CD4-positive, alpha-beta T cell (primary cell): Measurements from ENCODE around the gene CPLANE2. TPM values are rescaled to one million over a fixed set of nuclear protein-coding genes. Genes with fewer than 3 reads are reported as not detected.

Experiments
- ATAC-seq: fragments of 200-7000 bp; cut with Tn5 transposase; one replicate; pipeline ENCODE4 v1.10.0; 2022; ENCODE audit warnings: mild to moderate bottlenecking; ENCODE audit not compliant: poor library complexity
- CTCF ChIA-PET: fragments of 350-600 bp; sonication (Branson Sonifier 250); formaldehyde crosslinking; loops from one replicate; lab custom pipeline; 2021; ENCODE audit warnings: antibody characterized with exemption, inconsistent platforms; lab: Charles Lee
- POLR2A ChIA-PET: fragments of 350-600 bp; sonication (Branson Sonifier 250); formaldehyde crosslinking; loops from one replicate; lab custom pipeline; 2021; ENCODE audit warnings: antibody characterized with exemption, inconsistent platforms; lab: Charles Lee
- DNase-seq, 14 experiments: peaks; one replicate each; pipeline ENCODE4 v3.0.0-alpha.2; 2013 to 2020; ENCODE audit warnings: mixed read lengths in 2 of 14
- H3K27ac ChIP-seq, 2 donors: one replicate each; pipeline versions ENCODE4 v1.5.1 to v1.7.0; 2013; ENCODE audit warnings: low read length in 2 of 2, low read depth in 1 of 2, mild to moderate bottlenecking in 1 of 2
- H3K27me3 ChIP-seq, 2 experiments: 1 replicate in 1 of 2; 2 replicates in 1 of 2; pipeline versions ENCODE4 v1.6.1 to v1.7.0; 2013; ENCODE audit warnings: low read length in 2 of 2, control low read depth in 1 of 2, mild to moderate bottlenecking in 1 of 2, moderate library complexity in 1 of 2; ENCODE audit not compliant: insufficient read depth in 2 of 2, control insufficient read depth in 1 of 2
- H3K36me3 ChIP-seq: one replicate; pipeline ENCODE4 v1.6.1; 2013; ENCODE audit warnings: low read length, control low read depth; ENCODE audit not compliant: insufficient read depth
- H3K4me1 ChIP-seq: one replicate; pipeline ENCODE4 v1.6.1; 2013; ENCODE audit warnings: low read length, control low read depth; ENCODE audit not compliant: insufficient read depth
- H3K4me3 ChIP-seq: one replicate; pipeline ENCODE4 v1.5.1; 2013; ENCODE audit warnings: mild to moderate bottlenecking, low read length, moderate library complexity
- H3K9me3 ChIP-seq, 2 experiments: 1 replicate in 1 of 2; 2 replicates in 1 of 2; pipeline versions ENCODE4 v1.6.1 to v1.7.0; 2013; ENCODE audit warnings: low read length in 2 of 2, mild to moderate bottlenecking in 2 of 2, control low read depth in 1 of 2, moderate library complexity in 1 of 2; ENCODE audit not compliant: control insufficient read depth in 1 of 2, insufficient read depth in 1 of 2
- H3K27ac Mint-ChIP-seq: one replicate; pipeline ENCODE4 v1.8.0; 2020; ENCODE audit warnings: mixed read lengths
- H3K27me3 Mint-ChIP-seq: one replicate; pipeline ENCODE4 v1.8.0; 2021; ENCODE audit warnings: mixed read lengths
- H3K36me3 Mint-ChIP-seq: one replicate; pipeline ENCODE4 v1.8.0; 2021; ENCODE audit warnings: low read depth, mixed read lengths
- H3K4me1 Mint-ChIP-seq: one replicate; pipeline ENCODE4 v1.8.0; 2021; ENCODE audit warnings: low read depth, mixed read lengths
- H3K4me3 Mint-ChIP-seq: one replicate; pipeline ENCODE4 v1.8.0; 2020; ENCODE audit warnings: mild to moderate bottlenecking, mixed read lengths
- H3K9me3 Mint-ChIP-seq: one replicate; pipeline ENCODE4 v1.8.0; 2020; ENCODE audit warnings: mixed read lengths
- intact Hi-C, 2 experiments: fragments of 100-400 bp; cut with DNase I in 1 of 2; cut with micrococcal nuclease in 1 of 2; formaldehyde crosslinking; loops; one replicate each; pipeline versions ENCODE4 v1.15.1 to v1.9.0; 2023 to 2025; cut with DNase I, micrococcal nuclease
- total RNA-seq, 174 experiments: library from RNA in 2 of 174; stranded (reverse) in 2 of 174; gene quantifications; one replicate each; pipeline ENCODE4 v1.2.3 and lab custom pipeline; 2021 to 2026
- TF ChIP-seq, protein P1 (sequence below): fragments of 200-600 bp; IDR thresholded peaks from one replicate; pipeline ENCODE4 v1.8.0; 2022; ENCODE audit warnings: antibody characterized with exemption, mild to moderate bottlenecking

The CPLANE2 gene
- total RNA-seq, 2 experiments from 2014 or later, result 5.3 to 8.4 TPM

DNA sequence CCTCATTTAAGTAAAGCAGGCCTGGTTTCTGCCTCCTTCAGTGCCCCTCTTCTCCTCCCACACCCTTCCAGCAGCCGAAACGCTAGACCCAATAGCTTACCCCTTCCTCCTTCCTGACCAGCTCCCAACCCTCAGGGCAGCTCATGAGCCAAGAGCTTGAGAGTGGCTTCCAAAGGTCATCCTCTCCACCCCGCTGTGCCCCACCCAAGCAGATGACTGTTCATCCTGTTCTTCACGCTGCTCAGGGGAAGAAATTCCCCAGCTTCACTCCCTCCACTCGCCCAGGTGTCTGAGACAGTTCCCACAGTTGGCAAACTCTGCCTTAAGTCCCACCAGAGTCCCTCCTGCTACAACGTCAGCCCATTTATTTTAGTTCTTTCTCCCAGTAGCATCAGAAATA is 48.0 kb downstream of the CPLANE2 start:
- Histone ChIP-seq H3K4me3 (no peak overlapping the region), H3K9me3 (no peaks in the 10 kb centered on the region), H3K27me3 (peaks cover 0 to 4% of the 10 kb centered on the region in 2 experiments), H3K36me3 (no peaks in the 10 kb centered on the region), H3K27ac (no peak overlapping the region), H3K4me1 (peaks cover 7% of the 10 kb centered on the region)
- TF ChIP-seq, protein P1, sequence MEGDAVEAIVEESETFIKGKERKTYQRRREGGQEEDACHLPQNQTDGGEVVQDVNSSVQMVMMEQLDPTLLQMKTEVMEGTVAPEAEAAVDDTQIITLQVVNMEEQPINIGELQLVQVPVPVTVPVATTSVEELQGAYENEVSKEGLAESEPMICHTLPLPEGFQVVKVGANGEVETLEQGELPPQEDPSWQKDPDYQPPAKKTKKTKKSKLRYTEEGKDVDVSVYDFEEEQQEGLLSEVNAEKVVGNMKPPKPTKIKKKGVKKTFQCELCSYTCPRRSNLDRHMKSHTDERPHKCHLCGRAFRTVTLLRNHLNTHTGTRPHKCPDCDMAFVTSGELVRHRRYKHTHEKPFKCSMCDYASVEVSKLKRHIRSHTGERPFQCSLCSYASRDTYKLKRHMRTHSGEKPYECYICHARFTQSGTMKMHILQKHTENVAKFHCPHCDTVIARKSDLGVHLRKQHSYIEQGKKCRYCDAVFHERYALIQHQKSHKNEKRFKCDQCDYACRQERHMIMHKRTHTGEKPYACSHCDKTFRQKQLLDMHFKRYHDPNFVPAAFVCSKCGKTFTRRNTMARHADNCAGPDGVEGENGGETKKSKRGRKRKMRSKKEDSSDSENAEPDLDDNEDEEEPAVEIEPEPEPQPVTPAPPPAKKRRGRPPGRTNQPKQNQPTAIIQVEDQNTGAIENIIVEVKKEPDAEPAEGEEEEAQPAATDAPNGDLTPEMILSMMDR, result no peak
- Mint-ChIP-seq H3K36me3 (no peaks in the 10 kb centered on the region), H3K4me1 (no peaks in the 10 kb centered on the region), H3K27me3 (peaks cover 10% of the 10 kb centered on the region), H3K4me3 (no peak overlapping the region), H3K27ac (no peak overlapping the region), H3K9me3 (no peaks in the 10 kb centered on the region)
- intact Hi-C loops, result loop anchor here (5.0 to 10.0 kb wide), 2 partner anchors 394 to 397 kb away; no protein-coding TSS in a partner anchor
- ChIA-PET POLR2A (no interaction called here), CTCF (interaction anchor here (1.0 to 6.0 kb wide), 2 partner anchors 111 to 116 kb away, joined by 3 to 66 read pairs; partner anchors contain the start of gene FAM131C)
- no peak for DNase-seq
- no peak for ATAC-seq

DNA sequence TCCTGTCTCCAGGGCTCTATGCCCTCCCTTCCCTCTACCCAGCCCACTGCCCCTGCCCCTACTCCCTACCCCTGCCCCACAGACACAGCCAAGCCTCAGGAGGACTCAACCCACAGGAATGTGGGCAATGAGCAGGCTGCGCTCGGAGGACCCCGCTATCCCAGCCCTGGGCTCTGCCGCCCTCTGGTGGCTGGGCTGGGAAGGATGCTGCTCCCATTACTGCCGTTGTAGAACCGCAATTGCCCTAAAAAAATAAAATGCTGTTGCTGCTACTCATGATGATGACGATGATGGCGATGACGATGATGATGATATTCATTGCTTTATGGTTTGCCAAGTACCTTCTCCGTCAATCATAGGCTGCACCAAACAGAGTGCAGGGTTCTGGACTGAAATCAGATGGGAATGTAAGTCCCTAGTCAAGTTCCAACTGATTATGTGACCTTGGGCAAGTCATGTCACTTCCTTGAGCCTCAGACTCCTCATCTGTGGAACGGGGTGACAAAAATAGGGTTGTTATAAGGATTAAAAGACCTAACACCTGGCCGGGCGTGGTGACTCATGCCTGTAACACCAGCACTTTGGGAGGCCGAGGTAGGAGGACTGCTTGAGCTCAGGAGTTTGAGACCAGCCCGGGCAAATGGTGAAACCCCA is 49.1 kb downstream of the CPLANE2 start:
- Mint-ChIP-seq H3K4me1 (no peaks in the 10 kb centered on the region), H3K9me3 (no peaks in the 10 kb centered on the region), H3K27ac (no peak overlapping the region), H3K4me3 (no peak overlapping the region), H3K36me3 (no peaks in the 10 kb centered on the region), H3K27me3 (peaks cover 10% of the 10 kb centered on the region)
- DNase-seq (peak; percentile 57 to 88 (median 75)), ATAC-seq (peak; percentile 91)
- H3K27me3 ChIP-seq, result peaks cover 0 to 4% of the 10 kb centered on the region in 2 experiments
- intact Hi-C loops, result loop anchor here (1.0 to 10.0 kb wide), 6 partner anchors 56 to 396 kb away; no protein-coding TSS in a partner anchor
- CTCF ChIA-PET, result interaction anchor here (0.6 to 6.0 kb wide), 5 partner anchors 105 to 117 kb away, joined by 3 to 66 read pairs (median 3); partner anchors contain the start of gene FAM131C
- H3K4me3 ChIP-seq, result no peak overlapping the region
- POLR2A ChIA-PET, result interaction anchor here (1.2 kb wide), 1 partner anchor 109 kb away, joined by 4 read pairs; no protein-coding TSS in a partner anchor
- no peak overlapping the region for H3K27ac ChIP-seq
- TF ChIP-seq, protein P1, result peak; percentile 97
- H3K9me3 ChIP-seq, result no peaks in the 10 kb centered on the region
- no peaks in the 10 kb centered on the region for H3K36me3 ChIP-seq
- H3K4me1 ChIP-seq, result peaks cover 7% of the 10 kb centered on the region

DNA sequence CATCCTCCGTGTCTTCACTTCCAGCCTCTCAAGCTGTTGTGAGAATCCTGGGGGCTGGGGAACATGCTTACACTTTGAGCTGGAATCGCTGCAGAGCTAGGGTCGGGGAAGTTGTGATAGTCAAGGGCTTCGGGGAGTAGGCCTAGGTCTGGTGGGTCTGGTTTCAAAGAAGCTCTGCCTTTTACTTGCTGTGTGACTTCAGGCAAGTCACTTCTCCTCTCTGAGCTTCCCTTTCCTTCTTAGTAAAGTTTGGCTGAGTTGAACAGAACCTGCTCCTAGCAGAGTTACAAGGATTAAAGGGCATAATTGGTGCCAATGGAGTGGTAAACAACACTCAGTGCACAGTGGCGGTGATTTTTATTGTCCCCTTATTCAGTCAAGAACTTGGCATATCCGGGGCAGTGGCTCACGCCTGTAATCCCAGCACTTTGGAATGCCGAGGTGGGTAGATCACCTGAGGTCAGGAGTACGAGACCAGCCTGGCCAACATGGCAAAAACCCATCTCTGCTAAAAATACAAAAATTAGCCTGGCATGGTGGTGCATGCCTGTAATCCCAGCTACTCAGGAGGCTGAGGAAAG is 50.2 kb downstream of the CPLANE2 start:
- H3K27me3 Mint-ChIP-seq, result peaks cover 10% of the 10 kb centered on the region
- no peaks in the 10 kb centered on the region for H3K36me3 Mint-ChIP-seq
- H3K27ac Mint-ChIP-seq, result no peak overlapping the region
- Histone ChIP-seq H3K36me3 (no peaks in the 10 kb centered on the region), H3K27me3 (peaks cover 0 to 4% of the 10 kb centered on the region in 2 experiments), H3K4me3 (no peak overlapping the region), H3K27ac (no peak overlapping the region), H3K9me3 (no peaks in the 10 kb centered on the region), H3K4me1 (peaks cover 7% of the 10 kb centered on the region)
- ChIA-PET POLR2A (interaction anchor here (1.5 kb wide), 1 partner anchor 108 kb away, joined by 4 read pairs; no protein-coding TSS in a partner anchor), CTCF (interaction anchor here (0.6 to 6.0 kb wide), 6 partner anchors 24 to 115 kb away, joined by 3 to 66 read pairs (median 3); partner anchors contain the start of gene FAM131C)
- TF ChIP-seq, protein P1, result no peak
- H3K9me3 Mint-ChIP-seq, result no peaks in the 10 kb centered on the region
- intact Hi-C loops, result loop anchor here (1.0 to 10.0 kb wide), 6 partner anchors 58 to 394 kb away; no protein-coding TSS in a partner anchor
- DNase-seq (no peak), ATAC-seq (no peak)
- H3K4me3 Mint-ChIP-seq, result no peak overlapping the region
- no peaks in the 10 kb centered on the region for H3K4me1 Mint-ChIP-seq
